Mesothelial cell of epicardium (in vitro differentiated cells): ENCODE results near the gene NEU4. TPM values are rescaled to one million over a fixed set of nuclear protein-coding genes. Genes with fewer than 3 reads are reported as not detected.
"Not testable (repeated sequence)": the region's sequence is repeated elsewhere in the genome, so short reads cannot be mapped to it uniquely, and the experiment has no call there.

Experiments used
- DNase-seq, 2 experiments: peaks; one replicate each; pipeline ENCODE4 v3.0.0; 2021; ENCODE audit warnings: low spot score in 2 of 2; ENCODE audit not compliant: unreplicated experiment in 2 of 2
- H3K27ac Mint-ChIP-seq: 2 replicates; pipeline ENCODE4 v1.8.0; 2021; ENCODE audit warnings: mixed read lengths
- H3K27me3 Mint-ChIP-seq: 2 replicates; pipeline ENCODE4 v1.8.0; 2021; ENCODE audit warnings: low read depth, mixed read lengths
- H3K36me3 Mint-ChIP-seq: 2 replicates; pipeline ENCODE4 v1.8.0; 2021; ENCODE audit warnings: mixed read lengths
- H3K4me1 Mint-ChIP-seq: 2 replicates; pipeline ENCODE4 v1.8.0; 2021; ENCODE audit warnings: mixed read lengths
- H3K4me3 Mint-ChIP-seq: 2 replicates; pipeline ENCODE4 v1.8.0; 2021; ENCODE audit warnings: mild to moderate bottlenecking, moderate library complexity, mixed read lengths
- H3K9me3 Mint-ChIP-seq: 2 replicates; pipeline ENCODE4 v1.8.0; 2021; ENCODE audit warnings: mixed read lengths
- CTCF ChIP-seq: fragments of 200-600 bp; sonication (generic); IDR thresholded peaks from one replicate; pipeline ENCODE4 v1.5.0; 2021; ENCODE audit warnings: antibody characterized with exemption; ENCODE audit not compliant: unreplicated experiment
- total RNA-seq: library from RNA; stranded (reverse); gene quantifications from 3 replicates; pipeline ENCODE4 v1.2.1, GENCODE V29; 2021

The NEU4 gene
- total RNA-seq, 1 donor from 2014 or later = 0.87 TPM

- no peak overlapping the region for H3K4me3 Mint-ChIP-seq
- peaks cover 9% of the 10 kb centered on the region for H3K9me3 Mint-ChIP-seq
- TF ChIP-seq CTCF = no peak
- DNase-seq = peak in 1 of 2 experiments; percentile 19
- H3K27me3 Mint-ChIP-seq = peaks cover 5% of the 10 kb centered on the region
- H3K36me3 Mint-ChIP-seq = peaks cover 2% of the 10 kb centered on the region
- H3K27ac Mint-ChIP-seq = no peak overlapping the region
- H3K4me1 Mint-ChIP-seq = peaks cover 4% of the 10 kb centered on the region
These were observed 9.9 kb downstream of the NEU4 start for GRCh38 chr2:241818943-241819270.

GRCh38 chr2:241819947-241820624 is 11.1 kb downstream of the NEU4 start:
- H3K9me3 Mint-ChIP-seq = peaks cover 15% of the 10 kb centered on the region
- DNase-seq = peak in 1 of 2 experiments; percentile 36
- H3K4me1 Mint-ChIP-seq, H3K4me3 Mint-ChIP-seq, H3K36me3 Mint-ChIP-seq, H3K27me3 Mint-ChIP-seq, H3K27ac Mint-ChIP-seq: not testable (repeated sequence)

GRCh38 chr2:241820625-241821384 is 11.8 kb downstream of the NEU4 start:
- Mint-ChIP-seq H3K27ac (no peak overlapping the region), H3K27me3 (peaks cover 2% of the 10 kb centered on the region)
- peak in 1 of 2 experiments; percentile 37 for DNase-seq

GRCh38 chr2:241821460-241822263 is 12.7 kb downstream of the NEU4 start:
- no peak for TF ChIP-seq CTCF

More at GRCh38 chr2:241820625-241821384, 11.8 kb downstream of the NEU4 start:
- TF ChIP-seq CTCF = no peak
- Mint-ChIP-seq H3K4me3 (no peak overlapping the region), H3K36me3 (peaks cover 2% of the 10 kb centered on the region), H3K4me1 (peaks cover 4% of the 10 kb centered on the region), H3K9me3 (peaks cover 20% of the 10 kb centered on the region)

GRCh38 chr2:241822264-241822623 is 13.3 kb downstream of the NEU4 start:
- Mint-ChIP-seq H3K4me3 (no peak overlapping the region), H3K9me3 (peaks cover 29% of the 10 kb centered on the region), H3K27me3 (peaks cover 2% of the 10 kb centered on the region), H3K27ac (peak overlapping the region; percentile 18), H3K36me3 (peaks cover 2% of the 10 kb centered on the region), H3K4me1 (peaks cover 4% of the 10 kb centered on the region)
- DNase-seq = no peak
- TF ChIP-seq CTCF = no peak

More at GRCh38 chr2:241821460-241822263, 12.7 kb downstream of the NEU4 start:
- peak in 1 of 2 experiments; percentile 34 for DNase-seq
- H3K36me3 Mint-ChIP-seq = peaks cover 2% of the 10 kb centered on the region
- H3K4me1 Mint-ChIP-seq = peaks cover 4% of the 10 kb centered on the region
- H3K27me3 Mint-ChIP-seq = peaks cover 2% of the 10 kb centered on the region
- H3K9me3 Mint-ChIP-seq = peaks cover 23% of the 10 kb centered on the region
- H3K4me3 Mint-ChIP-seq = no peak overlapping the region
- H3K27ac Mint-ChIP-seq = no peak overlapping the region

- H3K27me3 Mint-ChIP-seq, H3K27ac Mint-ChIP-seq, H3K4me3 Mint-ChIP-seq, DNase-seq, H3K4me1 Mint-ChIP-seq, H3K36me3 Mint-ChIP-seq: not testable (repeated sequence)
- H3K9me3 Mint-ChIP-seq = peaks cover 37% of the 10 kb centered on the region
These were observed 14.8 kb downstream of the NEU4 start for GRCh38 chr2:241823531-241824437.
